Mesothelial cell of epicardium (in vitro differentiated cells): ENCODE results near the gene NOL9. TPM values are rescaled to one million over a fixed set of nuclear protein-coding genes. Genes with fewer than 3 reads are reported as not detected.

Source experiments
- DNase-seq, 2 experiments: peaks; one replicate each; pipeline ENCODE4 v3.0.0; 2021; ENCODE audit warnings: low spot score in 2 of 2; ENCODE audit not compliant: unreplicated experiment in 2 of 2
- H3K27ac Mint-ChIP-seq: 2 replicates; pipeline ENCODE4 v1.8.0; 2021; ENCODE audit warnings: mixed read lengths
- H3K27me3 Mint-ChIP-seq: 2 replicates; pipeline ENCODE4 v1.8.0; 2021; ENCODE audit warnings: low read depth, mixed read lengths
- H3K36me3 Mint-ChIP-seq: 2 replicates; pipeline ENCODE4 v1.8.0; 2021; ENCODE audit warnings: mixed read lengths
- H3K4me1 Mint-ChIP-seq: 2 replicates; pipeline ENCODE4 v1.8.0; 2021; ENCODE audit warnings: mixed read lengths
- H3K4me3 Mint-ChIP-seq: 2 replicates; pipeline ENCODE4 v1.8.0; 2021; ENCODE audit warnings: mild to moderate bottlenecking, moderate library complexity, mixed read lengths
- H3K9me3 Mint-ChIP-seq: 2 replicates; pipeline ENCODE4 v1.8.0; 2021; ENCODE audit warnings: mixed read lengths
- total RNA-seq: library from RNA; stranded (reverse); gene quantifications from 3 replicates; pipeline ENCODE4 v1.2.1, GENCODE V29; 2021
- TF ChIP-seq, protein P1 (sequence below): fragments of 200-600 bp; sonication (generic); IDR thresholded peaks from one replicate; pipeline ENCODE4 v1.5.0; 2021; ENCODE audit warnings: antibody characterized with exemption; ENCODE audit not compliant: unreplicated experiment

The NOL9 gene
- total RNA-seq, 1 donor from 2014 or later, result 44.4 TPM

DNA sequence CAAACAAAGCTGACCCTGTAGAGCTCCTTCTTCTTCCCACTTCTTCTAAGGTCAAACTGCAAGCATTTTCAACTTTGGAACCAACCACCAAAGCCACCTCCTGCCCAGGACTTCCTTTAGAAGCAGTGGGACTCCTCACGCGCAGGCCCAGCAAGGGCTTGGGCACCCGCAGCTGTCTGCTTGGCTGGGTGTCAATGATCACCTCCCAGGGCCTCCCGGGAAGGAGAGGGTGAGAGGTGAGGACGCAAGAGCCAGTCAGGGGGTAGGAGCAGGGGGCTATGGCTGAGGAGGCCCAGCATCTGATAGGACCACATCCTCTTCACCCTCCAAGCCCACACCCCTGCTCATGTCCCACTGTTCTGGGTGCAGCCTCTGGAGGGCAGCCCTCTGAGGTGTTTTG, 38.1 kb upstream of the NOL9 start:
- H3K4me3 Mint-ChIP-seq, result no peak overlapping the region
- no peak for DNase-seq
- peaks cover 11% of the 10 kb centered on the region for H3K36me3 Mint-ChIP-seq
- H3K4me1 Mint-ChIP-seq, result peaks cover 12% of the 10 kb centered on the region
- TF ChIP-seq, protein P1, sequence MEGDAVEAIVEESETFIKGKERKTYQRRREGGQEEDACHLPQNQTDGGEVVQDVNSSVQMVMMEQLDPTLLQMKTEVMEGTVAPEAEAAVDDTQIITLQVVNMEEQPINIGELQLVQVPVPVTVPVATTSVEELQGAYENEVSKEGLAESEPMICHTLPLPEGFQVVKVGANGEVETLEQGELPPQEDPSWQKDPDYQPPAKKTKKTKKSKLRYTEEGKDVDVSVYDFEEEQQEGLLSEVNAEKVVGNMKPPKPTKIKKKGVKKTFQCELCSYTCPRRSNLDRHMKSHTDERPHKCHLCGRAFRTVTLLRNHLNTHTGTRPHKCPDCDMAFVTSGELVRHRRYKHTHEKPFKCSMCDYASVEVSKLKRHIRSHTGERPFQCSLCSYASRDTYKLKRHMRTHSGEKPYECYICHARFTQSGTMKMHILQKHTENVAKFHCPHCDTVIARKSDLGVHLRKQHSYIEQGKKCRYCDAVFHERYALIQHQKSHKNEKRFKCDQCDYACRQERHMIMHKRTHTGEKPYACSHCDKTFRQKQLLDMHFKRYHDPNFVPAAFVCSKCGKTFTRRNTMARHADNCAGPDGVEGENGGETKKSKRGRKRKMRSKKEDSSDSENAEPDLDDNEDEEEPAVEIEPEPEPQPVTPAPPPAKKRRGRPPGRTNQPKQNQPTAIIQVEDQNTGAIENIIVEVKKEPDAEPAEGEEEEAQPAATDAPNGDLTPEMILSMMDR, result no peak
- H3K27ac Mint-ChIP-seq, result no peak overlapping the region
- no peaks in the 10 kb centered on the region for H3K9me3 Mint-ChIP-seq
- H3K27me3 Mint-ChIP-seq, result no peaks in the 10 kb centered on the region

DNA sequence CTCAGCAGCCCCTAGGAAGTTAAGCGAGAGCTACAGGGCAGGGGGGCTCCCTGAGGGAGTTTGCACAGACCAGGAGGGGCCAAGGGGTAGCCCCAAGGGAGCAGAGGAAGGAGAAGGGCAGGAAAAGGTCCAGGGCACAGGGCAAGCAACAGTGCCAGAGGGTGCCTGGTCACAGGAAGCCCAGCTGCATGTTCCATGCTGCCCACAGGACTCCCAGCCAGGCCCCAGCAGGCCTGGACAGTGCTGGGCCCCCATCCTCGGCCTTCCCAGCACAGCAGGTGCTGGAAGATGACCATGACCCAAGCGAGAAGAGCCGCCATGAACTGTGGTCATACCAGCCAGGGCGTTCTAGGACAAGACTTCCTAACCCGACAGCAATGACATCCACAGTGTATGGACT, 37.3 kb upstream of the NOL9 start:
- Mint-ChIP-seq H3K36me3 (peaks cover 11% of the 10 kb centered on the region), H3K4me1 (peaks cover 6% of the 10 kb centered on the region), H3K9me3 (no peaks in the 10 kb centered on the region), H3K4me3 (no peak overlapping the region), H3K27me3 (no peaks in the 10 kb centered on the region), H3K27ac (no peak overlapping the region)
- DNase-seq, result no peak
- TF ChIP-seq, protein P1, result no peak

DNA sequence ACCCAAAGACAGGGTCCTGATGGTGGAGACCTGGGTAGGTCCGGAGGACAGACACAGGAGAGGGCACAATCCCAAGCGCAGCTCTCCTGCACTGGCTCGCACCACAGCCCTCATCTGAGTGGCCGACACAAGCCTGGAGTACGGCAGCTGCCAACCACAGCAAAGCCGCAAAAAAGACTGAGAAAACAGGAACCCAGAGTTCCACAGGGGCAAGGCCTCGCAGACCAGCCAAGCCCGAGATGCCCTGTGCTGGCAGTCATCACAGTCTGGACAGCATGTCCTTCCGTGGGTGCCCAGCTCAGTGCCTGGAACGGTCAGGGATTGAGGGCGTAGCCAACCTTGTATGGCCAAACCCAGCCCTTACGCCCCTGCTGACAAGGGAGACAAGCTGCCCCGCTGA, 36.9 kb upstream of the NOL9 start:
- H3K27ac Mint-ChIP-seq, result no peak overlapping the region
- DNase-seq, result no peak
- TF ChIP-seq, protein P1, result no peak
- no peaks in the 10 kb centered on the region for H3K27me3 Mint-ChIP-seq
- peaks cover 1% of the 10 kb centered on the region for H3K4me1 Mint-ChIP-seq
- H3K9me3 Mint-ChIP-seq, result no peaks in the 10 kb centered on the region
- H3K36me3 Mint-ChIP-seq, result peaks cover 11% of the 10 kb centered on the region
- H3K4me3 Mint-ChIP-seq, result no peak overlapping the region

DNA sequence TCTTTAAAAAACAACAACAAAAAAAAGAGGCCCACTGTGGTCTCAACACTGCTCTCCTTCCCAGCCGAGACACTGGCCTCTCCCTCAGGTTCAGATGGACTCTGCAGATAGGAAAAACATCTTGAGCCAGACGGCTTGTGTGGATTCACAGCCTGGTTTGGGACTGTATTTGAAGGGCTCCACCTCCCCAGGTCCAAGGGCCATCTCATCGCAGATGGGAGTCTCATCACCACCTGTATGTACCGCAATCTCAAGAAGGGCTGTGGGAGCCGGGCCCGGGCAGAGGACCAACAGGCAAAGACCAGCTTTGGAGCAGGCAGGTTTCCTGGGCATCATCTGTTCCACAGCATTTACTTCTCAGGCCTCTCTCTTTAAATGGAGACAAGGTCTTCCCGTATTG, 35.7 kb upstream of the NOL9 start:
- Mint-ChIP-seq H3K9me3 (no peaks in the 10 kb centered on the region), H3K27ac (no peak overlapping the region), H3K4me3 (no peak overlapping the region), H3K36me3 (peaks cover 6% of the 10 kb centered on the region), H3K27me3 (no peaks in the 10 kb centered on the region), H3K4me1 (no peaks in the 10 kb centered on the region)
- TF ChIP-seq, protein P1, result no peak
- no peak for DNase-seq

DNA sequence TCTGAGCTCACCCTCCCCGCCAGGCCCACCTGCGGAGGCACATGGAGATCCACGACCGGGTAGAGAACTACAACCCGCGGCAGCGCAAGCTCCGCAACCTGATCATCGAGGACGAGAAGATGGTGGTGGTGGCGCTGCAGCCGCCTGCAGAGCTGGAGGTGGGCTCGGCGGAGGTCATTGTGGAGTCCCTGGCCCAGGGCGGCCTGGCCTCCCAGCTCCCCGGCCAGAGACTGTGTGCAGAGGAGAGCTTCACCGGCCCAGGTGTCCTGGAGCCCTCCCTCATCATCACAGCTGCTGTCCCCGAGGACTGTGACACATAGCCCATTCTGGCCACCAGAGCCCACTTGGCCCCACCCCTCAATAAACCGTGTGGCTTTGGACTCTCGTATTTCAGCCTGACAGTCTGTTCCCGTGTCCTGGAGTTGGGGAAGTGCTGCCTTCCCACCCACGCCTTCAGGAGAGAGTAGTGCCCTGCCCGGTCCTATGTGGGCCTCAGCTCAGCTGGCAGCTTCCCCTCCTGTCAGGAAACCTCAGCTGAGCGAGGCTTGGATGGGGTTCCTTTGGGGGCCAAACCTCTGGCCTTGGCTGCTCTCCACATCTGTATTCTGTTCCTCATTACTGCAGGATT, 34.7 kb upstream of the NOL9 start:
- H3K36me3 Mint-ChIP-seq, result peaks cover 3% of the 10 kb centered on the region
- no peak overlapping the region for H3K4me3 Mint-ChIP-seq
- H3K4me1 Mint-ChIP-seq, result no peaks in the 10 kb centered on the region
- H3K27ac Mint-ChIP-seq, result no peak overlapping the region
- no peak for DNase-seq
- TF ChIP-seq, protein P1, result no peak
- no peaks in the 10 kb centered on the region for H3K9me3 Mint-ChIP-seq
- H3K27me3 Mint-ChIP-seq, result no peaks in the 10 kb centered on the region
